GM23338 (cell line): ENCODE results near the gene RALY. TPM values are rescaled to one million over a fixed set of nuclear protein-coding genes. Genes with fewer than 3 reads are reported as not detected.

Source experiments
- ATAC-seq: fragments of 200-7000 bp; cut with Tn5 transposase; 3 replicates; pipeline ENCODE4 v1.9.1; 2020
- DNase-seq: peaks from one replicate; pipeline ENCODE4 v3.0.0-alpha.2; 2015; ENCODE audit warnings: low spot score
- H2AFZ ChIP-seq: fragments of 200-600 bp; sonication (generic); 2 replicates; pipeline ENCODE4 v1.8.0; 2016; ENCODE audit warnings: antibody characterized with exemption, mild to moderate bottlenecking, moderate library complexity
- H3F3A ChIP-seq: fragments of 200-600 bp; sonication (generic); replicated peaks from 2 replicates; pipeline ENCODE4 v1.8.0; 2017; ENCODE audit warnings: antibody characterized with exemption, mixed run types, low read depth
- H3K27ac ChIP-seq: fragments of 200-600 bp; sonication (generic); 2 replicates; pipeline ENCODE4 v1.6.1; 2016; ENCODE audit warnings: low read depth
- H3K27me3 ChIP-seq: fragments of 200-600 bp; sonication (generic); 2 replicates; pipeline ENCODE4 v1.8.0; 2016; ENCODE audit warnings: mild to moderate bottlenecking, mixed run types, moderate library complexity; ENCODE audit not compliant: insufficient read depth
- H3K36me3 ChIP-seq: fragments of 200-600 bp; sonication (generic); 2 replicates; pipeline ENCODE4 v1.8.0; 2016; ENCODE audit warnings: mild to moderate bottlenecking; ENCODE audit not compliant: insufficient read depth
- H3K4me1 ChIP-seq: fragments of 200-600 bp; sonication (generic); 2 replicates; pipeline ENCODE4 v1.8.0; 2016; ENCODE audit warnings: mild to moderate bottlenecking, moderate library complexity; ENCODE audit not compliant: insufficient read depth
- H3K4me2 ChIP-seq: fragments of 200-600 bp; sonication (generic); 2 replicates; pipeline ENCODE4 v1.7.1; 2017; ENCODE audit warnings: mixed run types
- H3K4me3 ChIP-seq: fragments of 200-600 bp; sonication (generic); 2 replicates; pipeline ENCODE4 v1.6.1; 2016; ENCODE audit warnings: mixed run types
- H3K79me2 ChIP-seq: fragments of 200-600 bp; sonication (generic); replicated peaks from 2 replicates; pipeline ENCODE4 v1.8.0; 2017; ENCODE audit warnings: mild to moderate bottlenecking; ENCODE audit not compliant: insufficient read depth
- H3K9me2 ChIP-seq: fragments of 200-600 bp; sonication (generic); 2 replicates; pipeline ENCODE4 v1.8.0; 2017; ENCODE audit not compliant: insufficient read depth
- H4K20me1 ChIP-seq: fragments of 200-600 bp; sonication (generic); replicated peaks from 2 replicates; pipeline ENCODE4 v1.8.0; 2017; ENCODE audit warnings: mild to moderate bottlenecking; ENCODE audit not compliant: insufficient read depth
- H3K27ac Mint-ChIP-seq: 2 replicates; pipeline ENCODE4 v1.8.0; 2020; ENCODE audit warnings: inconsistent platforms, mild to moderate bottlenecking, moderate library complexity, mixed read lengths
- H3K27me3 Mint-ChIP-seq: 3 replicates; pipeline ENCODE4 v1.8.0; 2022; ENCODE audit warnings: low read depth, mild to moderate bottlenecking, moderate library complexity, mixed read lengths, inconsistent platforms; ENCODE audit not compliant: insufficient read depth, poor library complexity
- H3K36me3 Mint-ChIP-seq: 3 replicates; pipeline ENCODE4 v1.8.0; 2021; ENCODE audit warnings: low read depth, mild to moderate bottlenecking, inconsistent platforms, moderate library complexity, mixed read lengths
- H3K4me1 Mint-ChIP-seq: 3 replicates; pipeline ENCODE4 v1.8.0; 2020; ENCODE audit warnings: mild to moderate bottlenecking, inconsistent platforms, mixed read lengths
- H3K4me3 Mint-ChIP-seq: 3 replicates; pipeline ENCODE4 v1.8.0; 2021; ENCODE audit warnings: moderate library complexity, mild to moderate bottlenecking, inconsistent platforms, mixed read lengths
- H3K9me3 Mint-ChIP-seq: 3 replicates; pipeline ENCODE4 v1.8.0; 2020; ENCODE audit warnings: moderate library complexity, mild to moderate bottlenecking, inconsistent platforms, mixed read lengths
- CTCF ChIP-seq, 2 experiments: fragments of 200-600 bp in 1 of 2; sonication (generic) in 1 of 2; conservative IDR thresholded peaks; 2 replicates each; pipeline versions ENCODE4 v1.5.1 to v1.6.1; 2016 to 2017; ENCODE audit warnings: antibody characterized with exemption in 2 of 2, low read depth in 2 of 2, mild to moderate bottlenecking in 2 of 2, moderate library complexity in 1 of 2
- ETS1 ChIP-seq: IDR thresholded peaks from 2 replicates; pipeline ENCODE4 v1.6.1; 2016; ENCODE audit warnings: antibody characterized with exemption
- JUNB ChIP-seq: IDR thresholded peaks from one replicate; pipeline ENCODE4 v1.6.1; 2016; ENCODE audit warnings: antibody characterized with exemption; ENCODE audit not compliant: unreplicated experiment
- REST ChIP-seq: IDR thresholded peaks from one replicate; pipeline ENCODE4 v1.6.1; 2018; ENCODE audit warnings: antibody characterized with exemption; ENCODE audit not compliant: unreplicated experiment
- STAT1 ChIP-seq: IDR thresholded peaks from one replicate; pipeline ENCODE4 v1.6.1; 2016; ENCODE audit warnings: antibody characterized with exemption; ENCODE audit not compliant: unreplicated experiment
- polyA plus RNA-seq: library from polyadenylated mRNA; unstranded; fragments of >200 nt; fragmentation: Nextera tagmentation; extraction: Ambion mirVana; gene quantifications from 2 replicates; pipeline ENCODE4 v1.2.1, GENCODE V29; 2016
- total RNA-seq: library from RNA; depleted of rRNA; stranded (reverse); fragments of >200 nt; shearing (Covaris generic); gene quantifications from 2 replicates; pipeline ENCODE4 v1.2.3, GENCODE V29; 2014

The RALY gene
- total and polyA plus RNA-seq, 2 experiments from 2014 or later: 144 to 167 TPM

GRCh38 chr20:33970229-33970628 is 23.5 kb upstream of the RALY start:
- ATAC-seq: no peak
- Histone ChIP-seq H3F3A (no peaks in the 10 kb centered on the region), H3K27me3 (no peaks in the 10 kb centered on the region), H3K36me3 (no peaks in the 10 kb centered on the region), H3K9me2 (no peaks in the 10 kb centered on the region), H3K4me2 (no peak overlapping the region), H3K79me2 (no peaks in the 10 kb centered on the region), H3K4me3 (no peak overlapping the region), H3K27ac (no peak overlapping the region), H3K4me1 (peaks cover 6% of the 10 kb centered on the region; the same call in 1 of the 2 replicates), H4K20me1 (no peaks in the 10 kb centered on the region), H2AFZ (no peak overlapping the region)
- DNase-seq: no peak
- Mint-ChIP-seq H3K27me3 (peaks cover 2% of the 10 kb centered on the region), H3K9me3 (0 out of 3 replicates have a peak, but pooled peaks cover 3% of the 10 kb centered on the region), H3K4me1 (peaks cover 8% of the 10 kb centered on the region), H3K36me3 (no peaks in the 10 kb centered on the region), H3K27ac (no peak overlapping the region), H3K4me3 (no peak overlapping the region)
- TF ChIP-seq STAT1 (no peak), REST (no peak), CTCF (conservative IDR thresholded peaks at IDR 0.05; ENCODE audit: low read depth in 2 of 2) (no peak)

- no peaks in the 10 kb centered on the region for H3F3A ChIP-seq
- Mint-ChIP-seq H3K4me3 (no peak overlapping the region), H3K27me3 (peaks cover 2% of the 10 kb centered on the region), H3K36me3 (no peaks in the 10 kb centered on the region), H3K9me3 (0 out of 3 replicates have a peak, but pooled peaks cover 3% of the 10 kb centered on the region), H3K4me1 (peaks cover 8% of the 10 kb centered on the region), H3K27ac (no peak overlapping the region; the same call in 1 of the 2 replicates)
- ATAC-seq: no peak
- H3K4me3 ChIP-seq: no peak overlapping the region
- H3K79me2 ChIP-seq: no peaks in the 10 kb centered on the region
- H3K27ac ChIP-seq: no peak overlapping the region
- no peaks in the 10 kb centered on the region for H3K36me3 ChIP-seq
- no peaks in the 10 kb centered on the region for H4K20me1 ChIP-seq
- H3K9me2 ChIP-seq: no peaks in the 10 kb centered on the region
- no peaks in the 10 kb centered on the region for H3K27me3 ChIP-seq
- DNase-seq: no peak
- no peak overlapping the region for H2AFZ ChIP-seq
- no peak overlapping the region for H3K4me2 ChIP-seq
- H3K4me1 ChIP-seq: peaks cover 6% of the 10 kb centered on the region; the same call in 1 of the 2 replicates
- TF ChIP-seq ETS1 (no peak), JUNB (no peak), REST (no peak)
Measured at GRCh38 chr20:33971147-33971975, 22.4 kb upstream of the RALY start.
